ENCODE data around the gene PPP1R7.

DNA sequence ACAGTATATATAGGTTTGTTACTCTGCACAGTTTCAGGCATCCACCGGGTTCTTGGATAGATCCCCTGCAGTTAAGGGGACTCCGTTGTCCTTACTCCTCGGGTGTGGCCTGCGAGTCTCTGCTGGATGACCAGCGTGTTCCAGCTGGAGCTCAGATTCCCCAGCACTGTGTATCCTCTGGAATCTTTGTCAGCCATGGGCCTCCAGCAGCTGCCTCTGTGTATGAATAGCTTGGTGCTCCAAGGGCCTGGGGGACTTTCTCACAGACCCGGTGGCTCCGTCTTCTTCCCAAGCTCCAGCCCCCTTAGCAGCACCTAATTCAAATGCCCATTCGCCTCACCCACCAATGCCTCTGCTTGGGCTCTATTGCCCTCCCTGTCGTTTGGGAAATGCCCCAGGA, 44.5 kb downstream of the PPP1R7 start:
- no peak for TF ChIP-seq CTCF (IDR thresholded peaks at IDR 0.05)
- no peak for TF ChIP-seq POLR2AphosphoS5 (IDR thresholded peaks at IDR 0.05)
- no peak for TF ChIP-seq EP300 (IDR thresholded peaks at IDR 0.05)
- no peak for TF ChIP-seq POLR2A (IDR thresholded peaks at IDR 0.05)
